Transverse colon (tissue), 4 donors: ENCODE data around the gene USP30.

Experiments
- EP300 ChIP-seq: sonication (generic); formaldehyde crosslinking; IDR thresholded peaks from one replicate; pipeline ENCODE4 v1.6.1; 2017; ENCODE audit warnings: antibody characterized with exemption, low read depth
- POLR2AphosphoS5 ChIP-seq, 3 donors: sonication (generic); formaldehyde crosslinking; IDR thresholded peaks; one replicate each; pipeline ENCODE4 v1.6.1; 2016; ENCODE audit warnings: antibody characterized with exemption in 3 of 3
- TF ChIP-seq, protein P1 (sequence below), 5 experiments: fragments of 200-600 bp in 3 of 5; fragments of 450-650 bp in 2 of 5; sonication (generic) in 3 of 5; IDR thresholded peaks; 1 replicate in 2 of 5; 2 replicates in 3 of 5; pipeline ENCODE4 v1.5.1; 2016 to 2017; ENCODE audit warnings: antibody characterized with exemption in 5 of 5, inconsistent platforms in 3 of 5, mild to moderate bottlenecking in 2 of 5, moderate library complexity in 1 of 5

DNA sequence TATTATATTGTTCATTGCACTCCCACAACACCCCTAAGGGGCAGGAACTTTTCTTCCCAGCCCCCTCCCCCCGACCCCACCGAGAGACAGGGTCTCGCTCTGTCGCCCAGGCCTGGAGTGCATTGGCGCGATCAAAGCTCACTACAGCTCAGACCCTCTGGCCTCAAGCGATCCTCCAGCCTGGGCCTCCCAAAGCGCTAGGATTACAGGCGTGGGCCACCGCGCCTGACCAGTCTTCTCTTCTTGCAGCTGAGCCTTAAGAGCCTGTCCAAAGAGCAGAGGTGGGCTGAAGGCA is 44.7 kb downstream of the USP30 start:
- TF ChIP-seq EP300 (no peak), POLR2AphosphoS5 (IDR thresholded peaks at IDR 0.05) (no peak)
- TF ChIP-seq, protein P1, sequence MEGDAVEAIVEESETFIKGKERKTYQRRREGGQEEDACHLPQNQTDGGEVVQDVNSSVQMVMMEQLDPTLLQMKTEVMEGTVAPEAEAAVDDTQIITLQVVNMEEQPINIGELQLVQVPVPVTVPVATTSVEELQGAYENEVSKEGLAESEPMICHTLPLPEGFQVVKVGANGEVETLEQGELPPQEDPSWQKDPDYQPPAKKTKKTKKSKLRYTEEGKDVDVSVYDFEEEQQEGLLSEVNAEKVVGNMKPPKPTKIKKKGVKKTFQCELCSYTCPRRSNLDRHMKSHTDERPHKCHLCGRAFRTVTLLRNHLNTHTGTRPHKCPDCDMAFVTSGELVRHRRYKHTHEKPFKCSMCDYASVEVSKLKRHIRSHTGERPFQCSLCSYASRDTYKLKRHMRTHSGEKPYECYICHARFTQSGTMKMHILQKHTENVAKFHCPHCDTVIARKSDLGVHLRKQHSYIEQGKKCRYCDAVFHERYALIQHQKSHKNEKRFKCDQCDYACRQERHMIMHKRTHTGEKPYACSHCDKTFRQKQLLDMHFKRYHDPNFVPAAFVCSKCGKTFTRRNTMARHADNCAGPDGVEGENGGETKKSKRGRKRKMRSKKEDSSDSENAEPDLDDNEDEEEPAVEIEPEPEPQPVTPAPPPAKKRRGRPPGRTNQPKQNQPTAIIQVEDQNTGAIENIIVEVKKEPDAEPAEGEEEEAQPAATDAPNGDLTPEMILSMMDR (IDR thresholded peaks at IDR 0.05): no peak
